Measurements from ENCODE around the gene DPEP2NB.

Gene DPEP2NB

GRCh38 chr16:68015681-68016080 is at the start of gene DPEP2NB:
DPEP2NB (minus strand) TSS chr16:68015911; CDS start chr16:68015770, 141 bp downstream.
- no peaks in the 10 kb centered on the region for H3K4me1 ChIP-seq (ENCODE audit: control insufficient read depth, insufficient read depth, low read length)

DNA sequence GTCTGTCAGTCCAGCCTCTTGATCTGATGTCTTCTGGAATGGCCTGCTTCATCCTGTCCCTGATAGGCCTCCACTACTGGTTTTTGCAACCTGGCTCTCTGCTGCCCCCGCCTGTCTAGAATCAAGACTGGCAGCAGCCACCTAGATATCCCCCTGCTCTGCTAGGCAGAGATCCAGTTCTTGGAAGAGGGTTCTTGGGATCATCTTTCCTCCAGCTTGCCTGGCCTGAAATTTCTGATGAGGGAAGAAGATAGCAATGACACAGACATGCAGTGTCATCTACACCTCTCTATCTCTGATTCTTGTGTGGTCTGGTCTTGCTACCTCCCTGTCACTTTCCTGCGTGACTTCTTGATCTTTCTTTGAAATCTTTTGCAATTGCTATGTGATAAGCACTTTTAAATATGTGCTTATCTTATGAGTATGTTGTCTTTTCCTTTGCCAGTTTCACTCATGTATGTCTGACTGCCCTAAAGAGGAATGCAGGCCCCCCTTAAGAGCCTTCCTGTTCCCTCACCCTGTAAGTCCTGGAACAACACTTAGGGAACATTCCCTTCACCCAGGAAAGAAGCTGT is 49.2 kb upstream of the DPEP2NB start:
- Histone ChIP-seq H3K36me3 (ENCODE audit: control insufficient read depth, insufficient read depth, low read length) (peaks cover 4% of the 10 kb centered on the region), H3K9me3 (ENCODE audit: control insufficient read depth, insufficient read depth, low read length) (no peaks in the 10 kb centered on the region), H3K4me1 (ENCODE audit: control insufficient read depth, insufficient read depth, low read length) (no peaks in the 10 kb centered on the region), H3K9ac (ENCODE audit: low read depth, low read length) (no peak overlapping the region), H3K4me3 (ENCODE audit: low read depth, low read length) (no peak overlapping the region), H3K27me3 (ENCODE audit: control insufficient read depth, insufficient read depth, low read length) (no peaks in the 10 kb centered on the region)

More at GRCh38 chr16:68015681-68016080, at the start of gene DPEP2NB:
- no peak within 1 kb of the TSS for H3K4me3 ChIP-seq (ENCODE audit: low read depth, low read length)
- H3K9me3 ChIP-seq (ENCODE audit: control insufficient read depth, insufficient read depth, low read length): no peaks in the 10 kb centered on the region
- H3K36me3 ChIP-seq (ENCODE audit: control insufficient read depth, insufficient read depth, low read length): no peaks in the 10 kb centered on the region
- H3K9ac ChIP-seq (ENCODE audit: low read depth, low read length): no peak within 1 kb of the TSS
- H3K27me3 ChIP-seq (ENCODE audit: control insufficient read depth, insufficient read depth, low read length): no peaks in the 10 kb centered on the region

DNA sequence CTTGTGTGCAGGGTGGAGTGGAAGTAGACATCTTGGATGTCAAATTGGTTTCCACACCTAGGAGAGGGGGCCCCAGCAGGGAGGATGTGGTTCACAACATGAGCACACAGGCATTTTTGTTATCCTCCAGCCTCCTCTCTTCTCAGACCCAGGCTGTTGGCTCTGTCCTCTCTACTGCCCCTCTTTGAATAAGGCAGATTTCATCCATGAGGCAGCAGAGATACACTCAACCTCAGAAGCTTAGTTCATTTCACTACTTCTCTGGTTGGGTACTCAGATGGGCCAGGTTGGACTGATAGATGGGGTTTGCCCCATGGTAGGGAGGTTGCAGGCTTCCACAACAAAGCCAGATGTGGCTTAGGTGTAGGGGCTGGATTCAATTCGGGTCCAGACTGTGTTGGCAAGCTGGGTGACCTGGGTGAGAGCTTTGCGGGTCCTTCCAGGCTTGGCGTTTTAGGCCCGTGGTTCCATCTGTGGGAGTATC is 47.2 kb upstream of the DPEP2NB start:
- Histone ChIP-seq H3K4me1 (ENCODE audit: control insufficient read depth, insufficient read depth, low read length) (no peaks in the 10 kb centered on the region), H3K36me3 (ENCODE audit: control insufficient read depth, insufficient read depth, low read length) (peaks cover 3% of the 10 kb centered on the region), H3K9ac (ENCODE audit: low read depth, low read length) (no peak overlapping the region)

DNA sequence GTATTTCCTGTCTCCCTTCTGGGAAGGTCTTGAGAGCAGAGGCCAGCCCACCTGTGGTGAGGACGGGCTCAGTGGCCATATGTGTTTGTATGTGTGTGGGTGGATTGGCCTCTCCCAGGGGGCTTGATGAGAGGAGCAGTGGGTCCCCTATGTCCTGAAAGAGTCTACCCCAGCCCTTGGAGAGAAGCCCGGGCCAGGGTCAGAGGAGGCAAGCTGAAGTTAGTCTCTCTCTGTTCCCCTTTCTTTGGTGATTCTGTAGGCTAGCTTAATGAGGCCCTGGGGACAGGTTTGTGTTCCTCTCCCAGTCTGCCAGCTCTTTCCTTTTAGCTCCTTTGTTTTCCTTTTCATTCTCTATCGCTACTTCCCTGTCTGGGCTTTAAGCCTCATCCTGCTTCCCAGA is 45.7 kb upstream of the DPEP2NB start:
- H3K4me1 ChIP-seq (ENCODE audit: control insufficient read depth, insufficient read depth, low read length): no peaks in the 10 kb centered on the region
- no peak overlapping the region for H3K9ac ChIP-seq (ENCODE audit: low read depth, low read length)
- no peak overlapping the region for H3K4me3 ChIP-seq (ENCODE audit: low read depth, low read length)
- H3K9me3 ChIP-seq (ENCODE audit: control insufficient read depth, insufficient read depth, low read length): no peaks in the 10 kb centered on the region
- no peaks in the 10 kb centered on the region for H3K27me3 ChIP-seq (ENCODE audit: control insufficient read depth, insufficient read depth, low read length)
- H3K36me3 ChIP-seq (ENCODE audit: control insufficient read depth, insufficient read depth, low read length): peaks cover 3% of the 10 kb centered on the region

More for the DNA sequence above, 47.2 kb upstream of the DPEP2NB start:
- H3K9me3 ChIP-seq (ENCODE audit: control insufficient read depth, insufficient read depth, low read length): no peaks in the 10 kb centered on the region
- no peak overlapping the region for H3K4me3 ChIP-seq (ENCODE audit: low read depth, low read length)
- H3K27me3 ChIP-seq (ENCODE audit: control insufficient read depth, insufficient read depth, low read length): no peaks in the 10 kb centered on the region

DNA sequence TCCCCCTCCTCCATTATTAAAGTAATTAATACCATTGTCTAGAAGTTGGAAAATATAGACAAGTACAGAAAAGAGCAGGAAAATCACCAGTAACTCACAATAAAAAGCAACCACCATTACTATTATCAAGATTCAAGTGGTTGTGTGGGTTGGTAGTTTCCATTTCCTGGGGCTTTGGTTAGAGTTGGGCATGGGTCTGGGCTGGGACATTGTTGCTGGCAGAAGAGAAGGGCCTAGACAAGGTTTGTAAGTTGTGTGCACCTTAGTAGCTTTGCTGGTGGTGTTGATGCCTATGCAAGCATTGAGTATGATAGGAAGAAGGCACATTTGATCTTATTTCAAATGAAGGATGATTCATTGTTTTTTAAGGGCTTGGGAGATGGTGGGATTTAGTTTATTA is 44.1 kb upstream of the DPEP2NB start:
- H3K9ac ChIP-seq (ENCODE audit: low read depth, low read length): no peak overlapping the region
- no peaks in the 10 kb centered on the region for H3K36me3 ChIP-seq (ENCODE audit: control insufficient read depth, insufficient read depth, low read length)
- H3K4me3 ChIP-seq (ENCODE audit: low read depth, low read length): no peak overlapping the region
- H3K9me3 ChIP-seq (ENCODE audit: control insufficient read depth, insufficient read depth, low read length): no peaks in the 10 kb centered on the region
- H3K27me3 ChIP-seq (ENCODE audit: control insufficient read depth, insufficient read depth, low read length): no peaks in the 10 kb centered on the region
- no peaks in the 10 kb centered on the region for H3K4me1 ChIP-seq (ENCODE audit: control insufficient read depth, insufficient read depth, low read length)

DNA sequence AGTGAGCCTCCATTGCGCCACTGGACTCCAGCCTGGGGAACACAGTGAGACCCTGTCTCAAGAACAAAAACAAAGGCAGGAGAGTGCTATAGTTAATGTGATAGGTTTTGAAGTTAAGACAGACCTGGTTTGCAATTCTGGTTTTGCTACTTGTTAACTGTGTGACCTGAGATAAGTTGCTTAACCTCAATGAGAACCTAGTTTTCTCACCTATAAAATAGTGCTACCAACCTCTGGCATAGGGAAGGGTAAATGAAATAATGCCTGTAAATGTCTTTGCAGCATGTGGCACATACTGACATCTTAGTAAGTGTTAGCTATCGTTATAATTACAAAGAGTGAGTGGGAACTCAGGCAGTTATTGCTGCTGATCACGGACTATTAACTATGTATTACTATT is 39.7 kb upstream of the DPEP2NB start:
- Histone ChIP-seq H3K9ac (ENCODE audit: low read depth, low read length) (no peak overlapping the region), H3K4me3 (ENCODE audit: low read depth, low read length) (no peak overlapping the region), H3K9me3 (ENCODE audit: control insufficient read depth, insufficient read depth, low read length) (no peaks in the 10 kb centered on the region), H3K4me1 (ENCODE audit: control insufficient read depth, insufficient read depth, low read length) (no peaks in the 10 kb centered on the region), H3K36me3 (ENCODE audit: control insufficient read depth, insufficient read depth, low read length) (peaks cover 2% of the 10 kb centered on the region), H3K27me3 (ENCODE audit: control insufficient read depth, insufficient read depth, low read length) (no peaks in the 10 kb centered on the region)

DNA sequence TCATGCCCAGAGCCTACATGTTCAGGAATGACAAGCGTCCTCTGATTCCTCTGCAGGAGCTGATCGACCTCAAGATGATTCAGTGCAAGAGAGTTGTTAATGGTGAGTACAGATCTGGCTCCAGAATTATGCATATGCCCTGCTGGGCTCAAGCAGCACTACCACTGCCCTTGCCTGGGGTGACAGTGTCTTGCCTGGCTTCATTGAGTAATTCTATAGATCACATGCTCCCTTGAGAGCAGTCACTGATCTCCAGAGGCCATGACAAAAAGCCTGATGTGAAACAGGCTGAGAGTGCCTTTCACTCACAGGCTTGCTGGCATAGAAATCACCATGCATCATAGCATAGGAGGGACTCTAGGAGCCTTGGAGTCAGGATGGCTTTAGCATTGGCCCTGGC is 33.7 kb upstream of the DPEP2NB start:
- no peak overlapping the region for H3K4me3 ChIP-seq (ENCODE audit: low read depth, low read length)
- no peaks in the 10 kb centered on the region for H3K9me3 ChIP-seq (ENCODE audit: control insufficient read depth, insufficient read depth, low read length)
- H3K27me3 ChIP-seq (ENCODE audit: control insufficient read depth, insufficient read depth, low read length): no peaks in the 10 kb centered on the region
- peaks cover 9% of the 10 kb centered on the region for H3K36me3 ChIP-seq (ENCODE audit: control insufficient read depth, insufficient read depth, low read length)
- H3K9ac ChIP-seq (ENCODE audit: low read depth, low read length): no peak overlapping the region
- no peaks in the 10 kb centered on the region for H3K4me1 ChIP-seq (ENCODE audit: control insufficient read depth, insufficient read depth, low read length)

DNA sequence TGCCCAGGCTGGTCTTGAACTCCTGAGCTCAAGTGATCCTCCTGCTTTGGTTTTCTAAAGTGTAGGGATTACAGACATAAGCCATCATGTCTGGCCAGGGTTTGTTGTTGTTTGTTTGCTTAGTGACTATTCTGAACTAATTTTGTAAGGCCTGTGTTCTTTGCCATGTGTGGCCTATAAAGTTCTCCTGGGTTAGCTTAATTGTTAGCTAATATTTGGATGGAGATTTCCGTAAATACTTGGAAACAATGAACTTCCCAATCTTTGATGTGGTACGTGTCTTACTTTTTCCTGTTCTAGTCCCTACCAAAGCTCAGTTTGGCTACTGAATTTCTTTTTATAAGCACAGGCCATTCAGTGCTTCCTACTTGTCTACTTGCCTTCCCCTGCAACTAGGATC is 32.3 kb upstream of the DPEP2NB start:
- no peaks in the 10 kb centered on the region for H3K4me1 ChIP-seq (ENCODE audit: control insufficient read depth, insufficient read depth, low read length)
- H3K4me3 ChIP-seq (ENCODE audit: low read depth, low read length): no peak overlapping the region
- H3K9ac ChIP-seq (ENCODE audit: low read depth, low read length): no peak overlapping the region
- no peaks in the 10 kb centered on the region for H3K9me3 ChIP-seq (ENCODE audit: control insufficient read depth, insufficient read depth, low read length)
- H3K36me3 ChIP-seq (ENCODE audit: control insufficient read depth, insufficient read depth, low read length): peaks cover 8% of the 10 kb centered on the region
- H3K27me3 ChIP-seq (ENCODE audit: control insufficient read depth, insufficient read depth, low read length): no peaks in the 10 kb centered on the region

- H3K4me3 ChIP-seq (ENCODE audit: low read depth, low read length): no peak overlapping the region
- no peaks in the 10 kb centered on the region for H3K27me3 ChIP-seq (ENCODE audit: control insufficient read depth, insufficient read depth, low read length)
- peaks cover 8% of the 10 kb centered on the region for H3K36me3 ChIP-seq (ENCODE audit: control insufficient read depth, insufficient read depth, low read length)
- H3K9me3 ChIP-seq (ENCODE audit: control insufficient read depth, insufficient read depth, low read length): no peaks in the 10 kb centered on the region
- H3K4me1 ChIP-seq (ENCODE audit: control insufficient read depth, insufficient read depth, low read length): no peaks in the 10 kb centered on the region
- no peak overlapping the region for H3K9ac ChIP-seq (ENCODE audit: low read depth, low read length)
Measured at GRCh38 chr16:68046106-68046505, 30.4 kb upstream of the DPEP2NB start.

GRCh38 chr16:68041783-68042182 is 26.1 kb upstream of the DPEP2NB start:
- Histone ChIP-seq H3K36me3 (ENCODE audit: control insufficient read depth, insufficient read depth, low read length) (no peaks in the 10 kb centered on the region), H3K4me3 (ENCODE audit: low read depth, low read length) (no peak overlapping the region), H3K9me3 (ENCODE audit: control insufficient read depth, insufficient read depth, low read length) (no peaks in the 10 kb centered on the region), H3K9ac (ENCODE audit: low read depth, low read length) (no peak overlapping the region), H3K4me1 (ENCODE audit: control insufficient read depth, insufficient read depth, low read length) (no peaks in the 10 kb centered on the region), H3K27me3 (ENCODE audit: control insufficient read depth, insufficient read depth, low read length) (no peaks in the 10 kb centered on the region)

- Histone ChIP-seq H3K36me3 (ENCODE audit: control insufficient read depth, insufficient read depth, low read length) (peaks cover 2% of the 10 kb centered on the region), H3K9ac (ENCODE audit: low read depth, low read length) (no peak overlapping the region), H3K4me1 (ENCODE audit: control insufficient read depth, insufficient read depth, low read length) (no peaks in the 10 kb centered on the region), H3K4me3 (ENCODE audit: low read depth, low read length) (no peak overlapping the region), H3K27me3 (ENCODE audit: control insufficient read depth, insufficient read depth, low read length) (no peaks in the 10 kb centered on the region), H3K9me3 (ENCODE audit: control insufficient read depth, insufficient read depth, low read length) (no peaks in the 10 kb centered on the region)
Measured at GRCh38 chr16:68040506-68041288, 25.0 kb upstream of the DPEP2NB start.
